ENCODE measurements around the gene CYP27A1.

DNA sequence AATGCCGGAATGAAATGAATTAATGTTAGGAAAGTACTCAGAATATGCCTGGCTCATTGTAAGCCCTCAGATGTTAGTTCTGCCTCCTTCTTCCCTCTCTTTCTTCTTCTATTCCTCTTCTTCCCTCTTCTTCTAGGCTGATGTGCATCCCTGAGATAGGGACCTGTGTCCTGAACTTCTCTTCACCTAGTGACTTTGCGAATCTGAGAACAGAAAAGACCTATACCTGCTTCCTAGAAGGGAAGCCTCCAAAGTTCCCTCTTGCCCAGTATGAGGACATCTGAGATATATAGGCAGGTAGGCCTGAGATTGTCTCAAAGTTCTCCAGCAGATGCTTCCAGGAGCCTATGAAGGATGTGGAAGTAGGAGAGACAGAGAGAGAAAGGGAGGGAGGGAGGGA lies 8.1 kb upstream of the CYP27A1 start:
- TF ChIP-seq, protein P1, sequence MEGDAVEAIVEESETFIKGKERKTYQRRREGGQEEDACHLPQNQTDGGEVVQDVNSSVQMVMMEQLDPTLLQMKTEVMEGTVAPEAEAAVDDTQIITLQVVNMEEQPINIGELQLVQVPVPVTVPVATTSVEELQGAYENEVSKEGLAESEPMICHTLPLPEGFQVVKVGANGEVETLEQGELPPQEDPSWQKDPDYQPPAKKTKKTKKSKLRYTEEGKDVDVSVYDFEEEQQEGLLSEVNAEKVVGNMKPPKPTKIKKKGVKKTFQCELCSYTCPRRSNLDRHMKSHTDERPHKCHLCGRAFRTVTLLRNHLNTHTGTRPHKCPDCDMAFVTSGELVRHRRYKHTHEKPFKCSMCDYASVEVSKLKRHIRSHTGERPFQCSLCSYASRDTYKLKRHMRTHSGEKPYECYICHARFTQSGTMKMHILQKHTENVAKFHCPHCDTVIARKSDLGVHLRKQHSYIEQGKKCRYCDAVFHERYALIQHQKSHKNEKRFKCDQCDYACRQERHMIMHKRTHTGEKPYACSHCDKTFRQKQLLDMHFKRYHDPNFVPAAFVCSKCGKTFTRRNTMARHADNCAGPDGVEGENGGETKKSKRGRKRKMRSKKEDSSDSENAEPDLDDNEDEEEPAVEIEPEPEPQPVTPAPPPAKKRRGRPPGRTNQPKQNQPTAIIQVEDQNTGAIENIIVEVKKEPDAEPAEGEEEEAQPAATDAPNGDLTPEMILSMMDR (conservative IDR thresholded peaks at IDR 0.05; ENCODE audit: low read depth, low read length): no peak
- no peak for TF ChIP-seq EZH2 (IDR thresholded peaks at IDR 0.05; ENCODE audit: borderline replicate concordance, low read depth, low read length, poor library complexity, severe bottlenecking)

Measured in A673 (cell line).